HG02938 (cell line): ENCODE measurements around the gene NUCKS1.

Experiments
- ATAC-seq: cut with Tn5 transposase; IDR thresholded peaks from one replicate; pipeline ENCODE4 v1.9.1; 2021; ENCODE audit warnings: mild to moderate bottlenecking, moderate library complexity; ENCODE audit not compliant: unreplicated experiment

Gene NUCKS1

GRCh38 chr1:205701891-205702290 is 48.1 kb downstream of the NUCKS1 start:
- ATAC-seq, result no peak

GRCh38 chr1:205701420-205701819 is 48.6 kb downstream of the NUCKS1 start:
- ATAC-seq, result no peak

GRCh38 chr1:205700865-205701401 is 49.0 kb downstream of the NUCKS1 start:
- ATAC-seq, result no peak

- ATAC-seq, result no peak
Observed at GRCh38 chr1:205699416-205699815, 50.6 kb downstream of the NUCKS1 start.

GRCh38 chr1:205698921-205699320 is 51.1 kb downstream of the NUCKS1 start:
- ATAC-seq, result no peak

GRCh38 chr1:205693421-205693991 is 56.5 kb downstream of the NUCKS1 start:
- ATAC-seq, result no peak

GRCh38 chr1:205692423-205692822 is 57.6 kb downstream of the NUCKS1 start:
- no peak for ATAC-seq

GRCh38 chr1:205690122-205690756 is 59.7 kb downstream of the NUCKS1 start:
- ATAC-seq, result no peak

GRCh38 chr1:205689479-205689878 is 60.5 kb downstream of the NUCKS1 start:
- ATAC-seq, result no peak

- no peak for ATAC-seq
Observed at GRCh38 chr1:205688171-205689080, 61.6 kb downstream of the NUCKS1 start.

GRCh38 chr1:205687242-205687641 is 62.7 kb downstream of the NUCKS1 start:
- no peak for ATAC-seq

GRCh38 chr1:205681364-205681763 is 68.6 kb downstream of the NUCKS1 start:
- no peak for ATAC-seq

GRCh38 chr1:205680073-205680851 is 69.7 kb downstream of the NUCKS1 start, which contains the start of gene SLC45A3:
SLC45A3 (minus strand) TSS chr1:205680509; CDS start chr1:205664656, 15,853 bp downstream.
- no peak for ATAC-seq

- ATAC-seq, result no peak
Observed at GRCh38 chr1:205678286-205679111, 71.5 kb downstream of the NUCKS1 start.

GRCh38 chr1:205677167-205677566 is 72.8 kb downstream of the NUCKS1 start:
- ATAC-seq, result no peak

- ATAC-seq, result no peak
Observed at GRCh38 chr1:205676597-205676996, 73.4 kb downstream of the NUCKS1 start.

- ATAC-seq, result no peak
Observed at GRCh38 chr1:205676002-205676401, 74.0 kb downstream of the NUCKS1 start.

- ATAC-seq, result no peak
Observed at GRCh38 chr1:205675247-205675646, 74.7 kb downstream of the NUCKS1 start.

- ATAC-seq, result no peak
Observed at GRCh38 chr1:205672970-205673369, 77.0 kb downstream of the NUCKS1 start.

- no peak for ATAC-seq
Observed at GRCh38 chr1:205672395-205672889, 77.5 kb downstream of the NUCKS1 start.
